NCI-H524 (cell line): ENCODE results near the gene ATG9B.
"Not testable (repeated sequence)": the region's sequence is repeated elsewhere in the genome, so short reads cannot be mapped to it uniquely, and the experiment has no call there.

Experiments
- DNase-seq, 2 experiments: peaks; one replicate each; lab custom pipeline; 2025; lab: John Stamatoyannopoulos, UW

ATG9B gene

DNA sequence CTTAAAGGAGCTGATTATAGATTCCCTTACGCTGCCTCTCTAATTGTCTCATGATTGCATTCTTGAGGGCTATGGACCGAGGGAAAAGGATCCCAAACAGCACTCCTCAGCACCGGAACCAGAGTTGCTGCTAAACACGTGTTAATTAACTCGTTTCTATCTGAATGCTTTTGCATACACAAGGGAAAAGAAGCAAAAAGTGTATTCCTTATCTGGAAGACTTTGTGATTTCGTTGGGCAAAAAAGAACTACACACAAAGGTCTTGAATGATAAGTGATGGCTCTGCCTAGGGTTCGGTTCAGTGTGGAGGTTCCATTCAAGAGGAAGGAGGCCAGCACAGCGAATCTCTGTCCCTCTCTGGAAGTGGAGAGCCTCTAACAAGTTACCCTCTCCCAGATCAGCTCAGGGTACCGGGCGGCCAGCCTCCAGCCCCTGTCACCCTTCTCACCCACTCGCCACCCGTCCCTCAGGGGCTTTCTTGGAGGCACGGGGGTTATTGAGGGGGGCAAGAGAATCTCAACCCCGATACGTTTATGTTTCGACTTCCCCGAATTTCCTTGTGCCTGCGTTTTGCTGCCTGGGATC is 34.6 kb upstream of the ATG9B start:
- DNase-seq = peak in 1 of 2 experiments; percentile 40

- DNase-seq = peak; percentile 98 to 99
These were observed 33.9 kb upstream of the ATG9B start for GRCh38 chr7:151057989-151058780.

GRCh38 chr7:151057506-151057988 is 33.3 kb upstream of the ATG9B start, which contains the start of gene CDK5:
Gene CDK5 (minus strand): TSS chr7:151057897. CDS start chr7:151057848, 49 bp downstream.
- peak in 1 of 2 experiments; percentile 71 for DNase-seq

- no peak for DNase-seq
These were observed 32.6 kb upstream of the ATG9B start for GRCh38 chr7:151056666-151057505.

DNA sequence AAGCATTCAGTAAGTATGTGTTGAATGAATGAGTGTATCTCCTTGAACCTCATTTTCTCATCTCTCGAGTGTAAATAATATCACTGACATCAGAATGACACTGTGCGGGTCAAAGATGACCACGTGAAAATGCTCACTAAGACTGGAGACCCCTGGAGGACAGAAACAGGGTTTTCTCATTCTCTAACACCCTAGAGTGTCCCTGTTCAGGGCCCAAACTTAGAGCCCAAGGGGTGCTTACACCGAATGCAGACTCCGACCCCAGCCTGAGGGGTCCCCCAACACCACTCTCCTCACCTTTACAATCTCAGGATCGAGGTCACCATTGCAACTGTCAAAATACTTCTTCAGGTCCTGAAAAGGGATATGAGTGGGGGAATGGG is 32.0 kb upstream of the ATG9B start:
- DNase-seq = no peak

DNA sequence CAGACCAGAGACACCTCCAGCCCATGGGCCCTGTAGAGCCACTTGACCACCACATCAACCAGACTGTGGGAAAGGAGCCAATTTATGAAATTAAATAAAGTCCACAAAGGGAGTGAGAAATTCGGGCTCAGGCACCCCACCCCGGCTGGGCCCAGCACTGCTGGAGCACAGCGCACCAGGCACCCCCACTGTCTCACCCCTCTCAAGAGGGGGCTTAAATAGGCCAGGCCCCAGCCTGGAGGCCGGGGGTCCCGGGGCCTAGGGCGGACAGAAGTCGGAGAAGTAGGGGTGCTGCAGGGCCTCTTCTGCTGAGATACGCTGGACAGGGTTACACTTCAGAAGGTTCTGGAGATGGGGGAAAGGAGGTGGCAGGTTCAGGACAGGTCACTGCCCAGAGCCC is 29.5 kb upstream of the ATG9B start:
- no peak for DNase-seq

GRCh38 chr7:151053096-151053495 is 28.8 kb upstream of the ATG9B start:
- no peak for DNase-seq

DNA sequence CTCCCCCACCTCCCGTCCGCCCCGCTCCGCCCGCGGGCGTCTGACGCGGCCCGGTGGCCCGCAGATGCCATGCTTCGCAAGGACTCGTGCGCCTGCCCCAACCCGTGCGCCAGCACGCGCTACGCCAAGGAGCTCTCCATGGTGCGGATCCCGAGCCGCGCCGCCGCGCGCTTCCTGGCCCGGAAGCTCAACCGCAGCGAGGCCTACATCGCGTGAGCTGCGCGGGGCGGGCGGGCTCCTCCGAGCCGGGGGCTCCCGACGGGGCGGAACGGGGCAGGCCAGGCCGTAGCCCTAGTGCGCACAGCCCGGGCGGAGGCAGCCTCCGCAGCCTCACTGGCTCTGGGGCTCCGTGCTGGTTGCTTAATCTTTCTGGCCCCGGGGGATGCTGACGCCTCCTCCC is 26.8 kb upstream of the ATG9B start:
- no peak for DNase-seq

DNA sequence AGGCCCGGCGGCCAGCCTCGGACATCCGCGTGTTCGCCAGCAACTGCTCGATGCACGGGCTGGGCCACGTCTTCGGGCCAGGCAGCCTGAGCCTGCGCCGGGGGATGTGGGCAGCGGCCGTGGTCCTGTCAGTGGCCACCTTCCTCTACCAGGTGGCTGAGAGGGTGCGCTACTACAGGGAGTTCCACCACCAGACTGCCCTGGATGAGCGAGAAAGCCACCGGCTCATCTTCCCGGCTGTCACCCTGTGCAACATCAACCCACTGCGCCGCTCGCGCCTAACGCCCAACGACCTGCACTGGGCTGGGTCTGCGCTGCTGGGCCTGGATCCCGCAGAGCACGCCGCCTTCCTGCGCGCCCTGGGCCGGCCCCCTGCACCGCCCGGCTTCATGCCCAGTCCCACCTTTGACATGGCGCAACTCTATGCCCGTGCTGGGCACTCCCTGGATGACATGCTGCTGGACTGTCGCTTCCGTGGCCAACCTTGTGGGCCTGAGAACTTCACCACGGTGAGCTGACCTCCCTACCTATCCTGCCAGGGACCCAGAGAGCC is 24.7 kb upstream of the ATG9B start:
- no peak for DNase-seq

- DNase-seq = peak in 1 of 2 experiments; percentile 45
These were observed 23.9 kb upstream of the ATG9B start, which contains the start of gene ASIC3 for GRCh38 chr7:151047976-151048815. Gene ASIC3 (plus strand): TSS chr7:151048531. CDS start chr7:151048886, 355 bp downstream.

- peak in 1 of 2 experiments; percentile 13 for DNase-seq
These were observed 22.6 kb upstream of the ATG9B start for GRCh38 chr7:151046603-151047573.

DNA sequence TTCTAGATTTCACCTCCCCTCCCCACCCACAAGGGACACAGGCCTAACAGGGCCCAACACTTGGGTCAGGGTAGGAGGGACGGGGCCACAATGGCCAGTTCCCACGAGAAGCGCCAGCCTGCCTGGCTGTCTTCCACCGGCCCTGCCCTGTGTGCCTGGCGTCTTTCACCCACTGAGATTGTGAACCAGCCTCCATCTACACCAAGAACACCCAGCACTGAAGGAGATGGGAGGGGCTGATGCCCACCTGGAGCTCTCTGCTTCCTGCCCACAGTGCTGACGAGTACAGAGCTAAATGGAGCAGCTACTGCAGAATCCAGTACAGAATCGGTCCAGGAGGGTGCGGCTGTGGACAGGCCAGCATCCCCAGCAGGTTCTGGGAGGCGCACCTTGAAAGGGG is 21.7 kb upstream of the ATG9B start:
- DNase-seq = no peak

DNA sequence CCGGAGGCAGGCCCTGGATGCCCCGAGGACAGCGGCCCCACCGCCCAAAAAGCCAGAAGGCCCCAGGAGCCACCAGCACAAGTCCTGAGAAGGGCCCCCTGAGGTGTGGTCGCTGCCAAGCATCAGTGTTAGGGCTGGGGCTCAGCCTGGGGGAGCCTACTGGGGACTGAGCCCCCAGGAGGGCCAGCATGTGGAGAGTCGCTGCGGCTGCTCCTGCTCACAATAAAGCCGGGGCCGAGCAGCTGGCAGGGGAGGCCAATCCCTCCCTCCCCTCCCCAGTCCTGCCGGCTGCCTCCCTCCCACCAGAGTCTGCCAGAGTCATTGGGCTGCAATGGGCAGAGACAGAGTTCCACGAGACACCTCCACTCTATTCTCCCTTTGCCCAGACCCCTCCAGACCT is 21.0 kb upstream of the ATG9B start:
- peak; percentile 39 to 70 for DNase-seq

GRCh38 chr7:151043959-151044358 is 19.7 kb upstream of the ATG9B start:
- DNase-seq = no peak

DNA sequence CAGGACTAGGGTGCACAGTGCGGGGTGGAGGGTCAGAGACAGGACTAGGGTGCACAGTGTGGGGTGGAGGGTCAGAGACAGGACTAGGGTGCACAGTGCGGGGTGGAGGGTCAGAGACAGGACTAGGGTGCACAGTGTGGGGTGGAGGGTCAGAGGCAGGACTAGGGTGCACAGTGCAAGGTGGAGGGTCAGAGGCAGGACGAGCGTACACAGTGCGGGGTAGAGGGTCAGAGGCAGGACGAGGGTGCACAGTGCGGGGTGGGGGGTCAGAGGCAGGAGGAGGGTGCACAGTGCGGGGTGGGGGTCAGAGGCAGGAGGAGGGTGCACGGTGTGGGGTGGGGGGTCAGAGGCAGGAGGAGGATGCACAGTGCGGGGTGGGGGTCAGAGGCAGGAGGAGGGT is 19.2 kb upstream of the ATG9B start:
- DNase-seq = not testable (repeated sequence)

DNA sequence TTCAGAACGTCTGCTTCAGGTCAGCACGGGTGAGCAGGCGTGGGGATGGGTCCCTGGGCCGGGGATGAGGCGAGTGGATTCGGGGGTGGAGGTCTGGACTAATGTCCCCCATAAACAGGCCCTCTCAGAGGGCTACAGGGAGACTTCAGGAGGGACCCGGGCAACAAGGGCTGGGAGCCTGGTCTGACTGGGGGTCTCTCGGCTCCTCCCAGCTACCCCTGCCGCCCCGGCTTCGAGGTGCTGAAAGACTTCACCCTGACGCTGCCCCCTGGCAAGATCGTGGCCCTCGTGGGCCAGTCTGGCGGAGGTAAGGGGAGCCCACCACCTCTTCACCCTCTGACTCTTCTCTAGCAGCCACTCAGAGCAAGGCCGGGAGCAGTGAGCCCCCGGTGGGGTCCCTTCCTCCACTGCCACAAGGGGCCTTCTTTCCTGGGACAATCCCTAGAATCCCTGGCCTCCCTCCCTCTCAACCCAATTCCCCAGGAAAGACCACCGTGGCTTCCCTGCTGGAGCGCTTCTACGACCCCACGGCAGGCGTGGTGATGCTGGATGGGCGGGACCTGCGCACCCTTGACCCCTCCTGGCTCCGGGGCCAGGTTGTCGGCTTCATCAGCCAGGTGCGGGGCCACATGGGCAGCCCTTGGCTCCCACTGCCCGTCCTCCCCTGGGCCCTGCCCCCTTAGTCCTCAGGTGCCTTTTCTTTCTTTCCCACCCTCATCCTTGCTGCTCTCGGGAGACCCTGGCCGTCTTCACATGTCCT is 16.5 kb upstream of the ATG9B start:
- no peak for DNase-seq

DNA sequence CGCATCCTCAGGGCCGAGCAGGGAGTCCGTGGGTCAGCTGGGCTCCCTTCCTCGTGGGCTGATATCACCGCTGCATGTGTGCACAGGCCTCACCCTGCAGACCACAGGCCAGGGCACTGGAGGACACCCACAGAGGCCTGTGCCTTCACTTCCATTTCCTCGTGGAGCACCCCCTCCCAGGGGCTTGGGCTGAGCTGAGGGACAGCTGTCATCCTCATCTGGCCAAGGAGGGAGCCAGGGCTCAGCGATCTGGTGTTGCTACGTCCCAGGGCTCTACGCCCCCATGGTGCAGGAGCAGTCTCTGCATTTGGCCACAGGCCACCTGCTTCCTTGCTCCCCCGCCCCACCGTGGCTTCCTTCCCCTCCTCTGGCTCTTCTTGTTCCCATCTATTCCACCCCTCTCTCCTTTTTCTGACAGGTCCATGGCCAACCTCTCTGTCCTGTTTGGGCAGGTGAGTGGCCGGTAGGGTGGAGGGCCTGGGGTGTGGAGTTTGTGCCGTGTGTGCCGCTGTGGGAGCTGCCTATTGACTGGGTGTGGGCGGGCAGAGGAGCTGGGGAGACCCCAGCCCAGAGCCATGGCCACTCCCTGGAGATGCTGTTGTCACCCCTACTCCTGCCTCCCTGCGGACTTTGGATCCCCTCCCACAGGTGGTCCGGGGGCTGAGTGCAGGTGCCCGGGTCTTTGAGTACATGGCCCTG is 15.7 kb upstream of the ATG9B start:
- DNase-seq = peak; percentile 14 to 69
